GM21723 (cell line): ENCODE data around the gene SORBS2.

ENCODE experiments used
- ATAC-seq: cut with Tn5 transposase; IDR thresholded peaks from one replicate; pipeline ENCODE4 v1.9.1; 2021; ENCODE audit warnings: mild to moderate bottlenecking, moderate library complexity; ENCODE audit not compliant: unreplicated experiment

Gene SORBS2

GRCh38 chr4:185774845-185775680 is 36.9 kb downstream of the SORBS2 start:
- no peak for ATAC-seq

- ATAC-seq = no peak
Observed at GRCh38 chr4:185774131-185774653, 37.8 kb downstream of the SORBS2 start.

GRCh38 chr4:185773419-185773818 is 38.6 kb downstream of the SORBS2 start:
- ATAC-seq = no peak

DNA sequence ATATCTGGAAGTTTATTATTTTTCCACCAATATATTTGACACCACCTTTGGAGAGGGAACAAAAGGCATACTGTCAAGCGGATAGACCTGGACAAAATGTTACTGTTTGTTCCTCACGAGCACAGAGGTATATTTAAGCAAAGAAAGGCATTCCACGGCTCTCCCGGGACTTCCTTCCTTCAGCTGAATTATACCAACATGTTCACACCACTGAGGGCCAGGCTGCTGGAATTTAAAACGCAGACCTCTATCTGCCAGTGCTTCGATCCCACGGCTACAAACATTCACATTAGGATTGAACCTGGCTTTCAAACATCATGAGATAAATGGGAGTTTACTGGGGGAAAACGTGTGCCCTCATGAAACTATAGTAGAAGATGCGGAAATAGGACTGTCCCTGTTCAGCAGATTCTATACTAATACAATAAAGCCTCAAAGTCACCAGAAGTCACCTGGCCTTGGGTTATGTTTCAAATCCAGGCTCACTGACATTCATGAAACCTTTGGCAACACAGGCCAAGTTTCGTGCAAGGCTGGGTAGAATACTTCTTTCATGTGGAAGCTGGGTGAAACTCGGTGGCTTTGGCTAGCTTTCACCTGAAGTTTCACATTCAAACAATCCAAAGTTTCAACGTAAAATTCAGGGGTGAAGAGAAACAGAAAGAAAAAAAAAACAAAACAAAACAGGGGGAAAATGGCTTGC is 39.5 kb downstream of the SORBS2 start:
- no peak for ATAC-seq

GRCh38 chr4:185771711-185772390 is 40.1 kb downstream of the SORBS2 start:
- ATAC-seq = no peak

- no peak for ATAC-seq
Observed at GRCh38 chr4:185767528-185767927, 44.5 kb downstream of the SORBS2 start.

GRCh38 chr4:185764876-185765275 is 47.1 kb downstream of the SORBS2 start:
- no peak for ATAC-seq

DNA sequence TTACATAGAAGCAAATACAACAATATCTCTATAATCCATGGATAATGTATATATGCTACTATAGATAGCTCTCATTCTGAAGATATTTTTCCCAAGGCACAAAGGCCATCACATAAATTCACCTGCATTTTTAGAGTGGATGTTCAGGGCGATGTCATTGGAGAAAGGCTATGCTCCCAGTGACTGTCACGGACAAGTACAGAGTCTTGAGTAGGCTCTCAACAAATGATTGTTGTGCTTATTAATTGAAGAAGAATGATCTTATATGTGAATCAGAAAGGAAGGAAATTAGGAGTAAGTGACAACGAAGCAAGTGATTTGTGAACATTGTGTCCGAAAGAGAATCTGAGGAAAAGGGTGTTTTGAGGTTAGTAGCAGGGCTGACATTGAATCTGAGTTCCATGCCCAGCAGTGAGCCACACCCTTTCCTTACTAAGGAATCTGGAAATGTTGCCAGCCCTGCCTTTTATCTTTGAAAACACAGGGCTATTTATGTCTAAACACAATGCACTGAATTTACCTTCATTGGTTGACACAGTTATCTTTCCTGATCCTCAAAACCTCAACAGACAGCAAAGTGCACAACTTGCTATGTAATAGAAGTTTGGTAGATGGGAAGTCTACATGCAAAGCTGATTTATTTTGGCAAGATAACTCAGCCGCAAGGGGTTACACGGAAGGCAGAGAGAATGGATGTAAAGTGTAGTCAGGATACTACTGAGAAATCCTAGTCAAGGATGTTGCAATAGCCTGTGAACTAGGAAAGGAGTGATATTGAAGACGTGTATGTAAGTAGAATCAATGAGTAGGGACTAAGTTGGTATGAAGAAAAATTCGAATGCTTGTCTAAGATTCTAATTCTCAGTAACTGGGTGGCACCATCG is 50.4 kb downstream of the SORBS2 start:
- no peak for ATAC-seq

DNA sequence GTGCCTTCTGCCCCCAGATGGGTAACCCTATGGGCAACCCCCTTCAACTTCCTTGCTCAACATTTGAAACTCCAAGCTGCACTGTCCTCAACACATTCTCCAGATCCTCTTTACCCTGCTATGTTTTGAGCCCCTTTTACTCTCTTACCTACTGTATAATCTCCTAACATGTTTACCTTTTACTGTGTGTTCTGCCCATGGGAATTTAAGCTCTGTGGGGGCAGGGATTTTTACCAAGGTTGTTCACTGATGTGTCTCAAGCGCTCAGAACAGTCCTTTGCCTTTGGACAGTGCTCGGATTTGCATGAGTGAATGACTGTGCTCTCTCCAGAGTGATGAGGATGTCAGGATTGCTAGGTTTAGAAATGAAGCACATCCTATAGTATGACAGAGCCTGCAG is 53.2 kb downstream of the SORBS2 start:
- ATAC-seq = no peak

DNA sequence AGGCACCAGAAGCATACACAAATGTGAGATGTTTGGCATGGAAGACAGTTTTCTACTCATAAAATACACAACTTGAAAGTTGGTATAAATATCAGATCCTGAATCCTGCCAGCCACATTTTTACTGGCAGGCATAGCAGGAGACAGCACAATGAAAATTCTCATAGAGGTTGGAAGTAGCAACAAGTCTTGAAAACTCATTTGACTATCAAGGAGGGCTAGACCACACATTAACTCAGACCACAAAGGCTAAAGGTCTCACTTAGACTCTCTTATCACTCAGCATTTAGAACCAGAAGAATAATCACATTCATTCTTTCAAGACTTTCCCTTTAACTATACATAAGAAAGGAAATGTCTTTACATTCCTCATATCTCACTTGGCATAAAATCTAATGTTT is 56.5 kb downstream of the SORBS2 start:
- no peak for ATAC-seq

DNA sequence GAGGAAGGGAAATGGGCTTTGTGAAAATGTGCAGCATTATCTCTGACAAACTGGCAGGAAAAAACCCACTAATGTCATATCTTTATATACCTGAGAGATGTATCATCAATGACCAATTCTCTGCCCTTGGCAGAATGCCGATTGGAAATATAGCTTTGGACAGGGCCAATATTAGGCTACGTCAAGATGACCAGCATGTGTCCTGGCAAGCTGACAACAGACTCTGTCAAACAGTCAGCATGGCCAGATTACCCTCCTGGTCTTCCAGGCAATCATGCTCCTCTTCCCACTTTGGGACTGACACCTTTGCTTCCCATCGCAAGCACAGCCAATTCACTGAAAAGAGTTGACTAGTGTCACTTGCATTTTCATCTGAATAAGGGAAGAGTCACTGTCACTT is 57.0 kb downstream of the SORBS2 start:
- ATAC-seq = no peak

DNA sequence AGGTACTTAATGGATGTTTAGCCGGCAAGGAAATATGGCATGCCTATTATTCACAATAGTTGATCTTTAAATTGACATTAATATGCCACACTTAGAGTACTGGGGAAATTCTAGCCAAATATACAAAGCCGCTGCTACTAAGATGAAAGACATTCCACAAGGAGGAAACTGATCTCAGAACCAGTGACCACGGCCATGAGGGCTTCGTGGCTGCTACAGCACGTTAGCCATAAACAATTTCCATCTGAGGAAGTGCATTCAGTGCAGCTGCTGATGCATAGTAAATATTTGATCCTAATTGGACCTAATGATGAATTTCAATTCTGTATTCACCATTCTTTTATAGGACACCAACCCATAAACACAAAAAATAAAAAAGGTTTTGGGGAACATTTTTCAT is 59.1 kb downstream of the SORBS2 start:
- no peak for ATAC-seq

DNA sequence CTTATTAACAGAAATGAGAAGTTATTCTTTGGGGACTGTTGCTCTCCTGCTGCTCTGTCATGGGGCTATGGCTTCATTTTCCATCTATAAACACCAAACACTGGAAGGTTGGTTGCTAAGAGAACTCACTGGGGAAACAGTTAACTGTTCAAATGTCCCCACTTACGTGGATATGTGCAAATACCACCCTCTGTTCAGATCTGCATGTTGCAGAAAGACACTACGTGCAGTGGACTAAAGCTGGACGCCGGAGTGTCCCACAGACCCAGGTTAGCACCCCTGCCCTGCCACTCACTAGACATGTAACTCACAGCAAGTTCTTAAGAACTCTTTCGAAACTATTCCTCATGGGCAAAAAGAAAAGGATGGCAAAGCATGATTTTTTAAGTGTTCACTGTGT is 62.1 kb downstream of the SORBS2 start:
- ATAC-seq = no peak

- no peak for ATAC-seq
Observed at GRCh38 chr4:185748901-185749390, 63.0 kb downstream of the SORBS2 start.

DNA sequence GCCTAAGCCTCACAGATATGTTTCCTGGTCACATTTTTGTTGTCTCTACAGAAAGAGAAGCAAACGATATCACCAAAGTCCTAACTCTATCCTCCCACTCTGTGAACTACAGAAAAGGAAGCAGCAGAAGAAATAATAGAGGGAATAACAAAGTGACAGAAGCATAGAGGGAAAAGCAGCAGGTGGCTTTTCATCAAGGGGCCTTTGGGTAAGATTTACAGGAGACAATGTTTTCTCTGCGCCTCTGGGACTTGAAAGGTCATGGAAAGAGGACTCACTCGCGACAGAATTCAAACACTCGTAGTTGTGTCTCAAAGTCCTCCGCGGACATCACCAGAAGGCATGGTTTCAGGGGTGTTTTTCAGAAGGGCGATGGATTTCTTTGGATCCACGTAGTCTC is 66.1 kb downstream of the SORBS2 start:
- ATAC-seq = no peak

GRCh38 chr4:185744946-185745345 is 67.0 kb downstream of the SORBS2 start:
- ATAC-seq = no peak

- ATAC-seq = no peak
Observed at GRCh38 chr4:185744488-185744862, 67.5 kb downstream of the SORBS2 start.

DNA sequence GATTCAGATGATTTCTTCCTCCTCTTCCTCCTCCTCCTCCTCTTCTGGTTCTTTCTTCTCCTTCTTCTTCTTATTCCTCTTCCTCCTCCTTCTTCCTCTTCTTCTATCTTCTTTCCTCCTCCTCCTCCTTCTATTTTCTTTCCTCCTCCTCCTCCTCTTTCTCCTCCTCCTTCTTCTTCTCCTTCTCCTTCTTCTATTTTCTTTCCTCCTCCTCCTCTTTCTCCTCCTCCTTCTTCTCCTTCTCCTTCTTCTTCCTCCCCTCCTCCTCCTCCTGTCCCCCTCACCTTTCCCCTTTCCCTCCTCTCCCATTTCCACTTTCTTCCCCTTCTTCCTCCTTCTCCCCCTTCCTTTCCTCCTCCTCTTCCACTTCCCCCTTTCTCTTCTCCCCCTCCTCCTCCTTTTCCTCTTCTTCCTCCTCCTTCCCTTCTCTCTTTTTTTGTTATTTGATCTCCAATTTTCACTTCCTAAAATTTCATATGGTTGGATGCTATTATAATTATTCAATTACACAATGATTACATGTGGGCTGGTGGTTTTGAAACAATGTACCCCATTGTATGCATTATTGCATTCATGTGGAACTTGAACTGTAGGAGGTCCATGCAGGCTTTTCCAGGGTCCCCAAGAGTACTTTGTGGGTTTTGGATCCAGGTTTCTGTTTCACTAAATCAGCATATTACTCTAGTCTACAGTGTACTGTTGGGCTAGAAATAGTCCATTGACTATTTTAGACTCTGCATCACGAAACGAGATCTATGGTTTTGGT is 68.1 kb downstream of the SORBS2 start:
- no peak for ATAC-seq

GRCh38 chr4:185742766-185743165 is 69.2 kb downstream of the SORBS2 start:
- peak; percentile 48 for ATAC-seq

DNA sequence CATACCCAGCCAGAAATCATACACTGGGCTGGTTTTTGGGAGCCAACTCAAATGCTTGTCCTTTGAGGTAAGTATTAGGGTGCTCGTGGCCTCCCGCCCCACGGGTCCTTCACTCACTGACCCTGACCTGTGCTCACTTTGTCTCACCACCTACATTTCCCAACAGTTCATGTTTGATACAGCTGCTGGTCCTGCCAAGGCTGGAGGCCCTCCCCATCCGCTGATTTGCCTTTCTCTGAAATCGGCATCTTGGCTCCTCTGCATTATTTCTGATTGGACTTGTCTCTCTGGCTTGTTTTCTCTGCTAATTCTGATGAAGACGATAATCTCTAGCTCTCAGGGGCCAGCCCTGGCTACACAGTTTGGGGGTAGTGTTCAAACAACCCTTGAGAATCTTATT is 70.2 kb downstream of the SORBS2 start:
- ATAC-seq = no peak
